OCI-LY7 (cell line): ENCODE results near the gene CDKN1C. TPM values are rescaled to one million over a fixed set of nuclear protein-coding genes. Genes with fewer than 3 reads are reported as not detected.

ENCODE experiments used
- BruUV-seq: library from RNA; stranded (reverse); fragments of 400-500 nt; replicated peaks from 2 replicates; lab custom pipeline; 2021; lab: Mats Ljungman, UMichigan
- CTCF ChIA-PET: fragments of 300-600 bp; sonication (Branson Sonifier 250); formaldehyde crosslinking; loops from one replicate; lab custom pipeline; 2022; ENCODE audit warnings: antibody characterized with exemption; ENCODE audit not compliant: unreplicated experiment; lab: Charles Lee
- POLR2A ChIA-PET: fragments of 300-600 bp; sonication (Branson Sonifier 250); formaldehyde crosslinking; loops from one replicate; lab custom pipeline; 2022; ENCODE audit warnings: antibody characterized with exemption; lab: Charles Lee
- DNase-seq: peaks from one replicate; pipeline ENCODE4 v3.0.0-alpha.2; 2015; ENCODE audit warnings: low spot score
- H2AFZ ChIP-seq: fragments of 200-600 bp; sonication (generic), shearing (Covaris generic); 2 replicates; pipeline ENCODE4 v1.6.1; 2014; ENCODE audit warnings: mild to moderate bottlenecking, antibody characterized with exemption, low read length, moderate library complexity
- H3K27ac ChIP-seq: fragments of 200-600 bp; sonication (generic); 2 replicates; pipeline ENCODE4 v1.5.1; 2014; ENCODE audit warnings: mixed run types, low read depth, mild to moderate bottlenecking, moderate library complexity, low read length, inconsistent platforms; ENCODE audit not compliant: poor library complexity, severe bottlenecking
- H3K36me3 ChIP-seq: fragments of 200-600 bp; sonication (generic); 2 replicates; pipeline ENCODE4 v1.6.1; 2014; ENCODE audit warnings: mild to moderate bottlenecking, antibody characterized with exemption, low read length, moderate library complexity, mixed read lengths; ENCODE audit not compliant: insufficient read depth
- H3K4me1 ChIP-seq: fragments of 200-600 bp; sonication (generic); 2 replicates; pipeline ENCODE4 v1.5.1; 2014; ENCODE audit warnings: mild to moderate bottlenecking, low read length; ENCODE audit not compliant: insufficient read depth, poor library complexity, severe bottlenecking
- H3K4me2 ChIP-seq: fragments of 200-600 bp; sonication (generic); 2 replicates; pipeline ENCODE4 v1.6.1; 2014; ENCODE audit warnings: mild to moderate bottlenecking, low read length
- H3K4me3 ChIP-seq: fragments of 200-600 bp; sonication (generic); 2 replicates; pipeline ENCODE4 v1.5.1; 2014; ENCODE audit warnings: mild to moderate bottlenecking, low read depth, low read length; ENCODE audit not compliant: poor library complexity, severe bottlenecking
- H3K79me2 ChIP-seq: fragments of 200-600 bp; sonication (generic); 2 replicates; pipeline ENCODE4 v1.6.1; 2016; ENCODE audit warnings: low read depth, mild to moderate bottlenecking, low read length, moderate library complexity, mixed read lengths; ENCODE audit not compliant: insufficient read depth
- H3K9me2 ChIP-seq: fragments of 200-600 bp; sonication (generic); 2 replicates; pipeline ENCODE4 v1.6.1; 2016; ENCODE audit warnings: mild to moderate bottlenecking, low read length, mixed read lengths; ENCODE audit not compliant: insufficient read depth
- H3K9me3 ChIP-seq: fragments of 200-600 bp; sonication (generic); 2 replicates; pipeline ENCODE4 v1.6.1; 2014; ENCODE audit warnings: mild to moderate bottlenecking, mixed run types, low read length, mixed read lengths
- H4K20me1 ChIP-seq: fragments of 200-600 bp; sonication (generic); 2 replicates; pipeline ENCODE4 v1.6.1; 2014; ENCODE audit warnings: mild to moderate bottlenecking, antibody characterized with exemption, low read length, moderate library complexity, mixed read lengths; ENCODE audit not compliant: insufficient read depth
- CTCF ChIP-seq: fragments of 200-600 bp; sonication (generic); conservative IDR thresholded peaks from 2 replicates; pipeline ENCODE4 v1.5.1; 2014; ENCODE audit warnings: mild to moderate bottlenecking, antibody characterized with exemption, low read length, moderate library complexity, mixed read lengths
- EZH2phosphoT487 ChIP-seq: fragments of 200-600 bp; sonication (generic); IDR thresholded peaks from 2 replicates; pipeline ENCODE4 v1.6.1; 2018; ENCODE audit warnings: low read depth, borderline replicate concordance, mild to moderate bottlenecking, mixed run types, antibody characterized with exemption, low read length, moderate library complexity, mixed read lengths
- intact Hi-C: fragments of 100-400 bp; cut with micrococcal nuclease; formaldehyde crosslinking; loops from one replicate; pipeline ENCODE4 v1.10.0; 2022; ENCODE audit not compliant: unreplicated experiment
- total RNA-seq, 2 experiments: library from RNA; depleted of rRNA in 1 of 2; stranded (reverse); fragments of >200 nt in 1 of 2; shearing (Covaris generic) in 1 of 2; gene quantifications; 2 replicates each; pipeline ENCODE4 v1.2.3, GENCODE V29; 2014 to 2022

CDKN1C gene
- total RNA-seq, 2 experiments from 2014 or later = 0.13 to 0.55 TPM

DNA sequence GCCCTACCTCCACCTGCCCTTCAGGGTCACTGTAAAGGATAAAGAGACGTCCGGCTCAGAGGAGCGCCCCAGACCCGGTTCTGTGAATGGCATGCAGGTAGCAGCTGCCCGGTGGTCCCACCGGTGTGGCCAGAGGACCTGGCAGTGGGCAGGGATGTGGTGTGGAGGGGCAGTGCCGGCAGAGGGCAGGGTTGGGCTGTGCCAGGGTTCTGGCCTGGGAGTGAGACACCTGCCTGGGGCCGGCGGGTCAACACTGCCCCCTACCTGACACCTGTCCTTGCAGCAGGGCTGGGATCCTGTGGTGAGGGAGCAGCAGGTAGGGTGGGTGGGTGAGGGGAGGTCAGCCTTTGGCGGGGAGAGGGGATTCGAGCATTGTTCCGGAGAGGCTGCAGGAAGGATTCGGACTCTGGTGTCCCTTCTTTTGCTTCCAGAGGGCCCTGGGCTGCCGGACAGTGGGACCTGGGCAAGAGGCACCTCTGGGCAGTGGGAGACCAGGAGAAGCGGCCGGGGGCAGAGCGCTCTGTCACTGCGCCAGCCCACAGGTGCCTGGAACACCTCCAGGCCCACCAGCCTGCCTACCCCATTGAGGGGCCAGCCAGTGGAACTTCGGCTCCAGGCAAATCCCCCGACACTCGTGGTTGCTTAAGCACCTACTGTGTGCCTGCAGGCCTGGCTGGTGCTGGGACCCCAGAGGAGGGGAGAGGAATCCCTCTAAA, 45.3 kb upstream of the CDKN1C start:
- Histone ChIP-seq H3K4me3 (no peak overlapping the region), H3K36me3 (no peaks in the 10 kb centered on the region), H2AFZ (no peak overlapping the region), H3K4me1 (no peaks in the 10 kb centered on the region), H3K9me3 (no peaks in the 10 kb centered on the region), H3K27ac (no peak overlapping the region), H3K4me2 (peak overlapping the region; percentile 33), H3K9me2 (no peaks in the 10 kb centered on the region), H4K20me1 (no peaks in the 10 kb centered on the region), H3K79me2 (no peaks in the 10 kb centered on the region)
- TF ChIP-seq CTCF (peak; percentile 80), EZH2phosphoT487 (no peak)
- no TSS peak for BruUV-seq
- POLR2A ChIA-PET = no interaction called here
- CTCF ChIA-PET = no interaction called here
- DNase-seq = peak; percentile 73
- intact Hi-C loops = loop anchor here (2.0 kb wide), 1 partner anchor 160 kb away; no protein-coding TSS in a partner anchor

DNA sequence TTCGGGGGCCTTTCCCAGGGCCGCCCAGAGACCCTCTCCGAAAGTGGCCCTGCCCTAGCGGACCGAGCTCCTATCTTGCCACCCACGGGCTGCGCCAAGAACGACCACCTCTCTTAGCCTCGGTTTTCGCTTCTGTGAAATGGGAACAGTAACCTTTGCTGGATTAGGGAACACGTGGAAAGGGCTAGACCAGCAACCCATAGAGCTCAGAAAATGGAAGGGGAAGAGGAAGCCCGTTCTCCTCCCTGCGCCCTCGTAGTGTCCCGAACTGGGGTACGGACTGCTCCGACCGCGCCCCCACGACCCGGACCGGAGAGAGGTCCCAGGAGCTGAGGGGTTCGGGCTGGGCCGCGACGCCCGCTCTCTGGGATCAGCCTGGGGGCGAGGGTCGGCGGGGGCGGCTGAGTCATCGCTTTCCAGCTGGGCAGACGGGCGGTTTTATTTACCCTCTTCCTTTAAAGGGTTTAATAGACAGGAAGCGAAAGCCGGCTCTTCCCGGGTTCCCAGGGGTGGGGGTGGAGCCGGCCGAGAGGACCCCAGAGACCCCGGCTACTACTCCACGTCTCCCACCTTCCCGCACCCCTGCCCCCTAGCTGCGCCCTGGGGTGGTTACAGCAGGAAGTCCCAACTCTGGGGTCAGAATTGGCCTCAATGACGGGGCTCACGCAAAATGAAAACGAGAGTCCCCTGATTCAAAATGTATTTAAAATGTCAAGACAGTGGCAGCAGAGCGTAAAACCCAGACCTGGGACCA, 44.6 kb upstream of the CDKN1C start:
- Histone ChIP-seq H3K36me3 (no peaks in the 10 kb centered on the region), H3K4me3 (no peak overlapping the region), H3K4me2 (peak overlapping the region; percentile 33), H2AFZ (no peak overlapping the region), H4K20me1 (no peaks in the 10 kb centered on the region), H3K4me1 (no peaks in the 10 kb centered on the region), H3K27ac (no peak overlapping the region), H3K79me2 (no peaks in the 10 kb centered on the region), H3K9me3 (no peaks in the 10 kb centered on the region), H3K9me2 (no peaks in the 10 kb centered on the region)
- no TSS peak for BruUV-seq
- CTCF ChIA-PET = no interaction called here
- TF ChIP-seq EZH2phosphoT487 = no peak
- intact Hi-C loops = loop anchor here (2.0 kb wide), 1 partner anchor 161 kb away; no protein-coding TSS in a partner anchor
- POLR2A ChIA-PET = no interaction called here
- no peak for DNase-seq

GRCh38 chr11:2929531-2929949, 44.0 kb upstream of the CDKN1C start:
- ChIA-PET POLR2A (no interaction called here), CTCF (no interaction called here)
- BruUV-seq = no TSS peak
- no peak overlapping the region for H3K4me3 ChIP-seq
- H3K9me3 ChIP-seq = no peaks in the 10 kb centered on the region
- no peak overlapping the region for H2AFZ ChIP-seq
- no peak overlapping the region for H3K4me2 ChIP-seq
- H4K20me1 ChIP-seq = no peaks in the 10 kb centered on the region
- H3K36me3 ChIP-seq = no peaks in the 10 kb centered on the region
- intact Hi-C loops = no loop called here
- no peaks in the 10 kb centered on the region for H3K79me2 ChIP-seq
- TF ChIP-seq EZH2phosphoT487 (no peak), CTCF (no peak)
- no peaks in the 10 kb centered on the region for H3K4me1 ChIP-seq
- no peaks in the 10 kb centered on the region for H3K9me2 ChIP-seq
- DNase-seq = no peak
- H3K27ac ChIP-seq = no peak overlapping the region
